ENCODE data around the gene TENM4.
"Not testable (repeated sequence)": the region's sequence is repeated elsewhere in the genome, so short reads cannot be mapped to it uniquely, and the experiment has no call there.

Gene TENM4

DNA sequence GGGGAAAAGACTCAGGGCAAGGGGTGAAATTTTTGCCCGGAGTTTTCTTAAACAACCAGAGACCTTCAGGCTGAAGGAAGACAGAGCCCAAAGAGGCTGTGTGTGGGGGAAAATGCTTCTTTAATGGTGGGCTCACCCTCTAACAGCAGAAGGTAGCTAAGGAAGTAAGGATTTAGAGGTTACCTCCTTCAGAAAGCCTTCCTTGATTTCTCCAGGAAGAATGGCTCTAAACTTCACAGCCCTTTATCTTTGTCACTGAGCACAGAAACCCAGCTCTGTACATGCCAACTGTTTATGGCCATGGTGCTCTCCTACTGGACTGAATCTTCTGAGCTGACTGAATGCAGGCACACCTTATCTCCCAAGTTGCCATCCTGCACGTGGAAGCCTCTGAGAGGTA, 196.0 kb downstream of the TENM4 start:
- DNase-seq (ENCODE audit: low read depth in 3 of 3) = no peak

DNA sequence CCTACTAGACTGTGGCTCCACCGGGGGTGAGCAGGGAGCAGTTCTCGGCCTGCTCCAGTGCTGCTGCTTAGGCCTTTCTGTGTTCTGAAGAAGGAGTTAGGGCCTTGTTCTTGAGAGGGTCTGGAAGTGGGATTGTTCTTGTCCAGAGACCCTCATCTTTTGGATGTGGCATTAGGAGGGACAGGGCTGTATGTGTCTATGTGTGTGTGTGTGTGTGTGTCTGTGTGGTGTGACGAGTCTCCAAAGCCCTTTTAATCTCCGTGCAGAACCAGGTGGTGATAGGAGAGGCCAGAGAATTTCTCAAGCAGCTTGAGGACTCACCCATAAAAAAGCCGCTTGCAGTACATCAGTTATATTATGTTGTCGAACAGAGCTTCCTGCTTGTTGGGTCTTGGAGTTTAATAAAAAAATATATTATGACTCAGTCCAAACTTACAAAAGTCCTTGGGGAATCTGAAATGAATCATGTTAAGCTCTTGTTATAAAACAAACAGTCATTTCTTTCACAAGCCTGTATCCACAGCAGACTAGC, 196.5 kb downstream of the TENM4 start:
- no peak for DNase-seq (ENCODE audit: low read depth in 3 of 3)

DNA sequence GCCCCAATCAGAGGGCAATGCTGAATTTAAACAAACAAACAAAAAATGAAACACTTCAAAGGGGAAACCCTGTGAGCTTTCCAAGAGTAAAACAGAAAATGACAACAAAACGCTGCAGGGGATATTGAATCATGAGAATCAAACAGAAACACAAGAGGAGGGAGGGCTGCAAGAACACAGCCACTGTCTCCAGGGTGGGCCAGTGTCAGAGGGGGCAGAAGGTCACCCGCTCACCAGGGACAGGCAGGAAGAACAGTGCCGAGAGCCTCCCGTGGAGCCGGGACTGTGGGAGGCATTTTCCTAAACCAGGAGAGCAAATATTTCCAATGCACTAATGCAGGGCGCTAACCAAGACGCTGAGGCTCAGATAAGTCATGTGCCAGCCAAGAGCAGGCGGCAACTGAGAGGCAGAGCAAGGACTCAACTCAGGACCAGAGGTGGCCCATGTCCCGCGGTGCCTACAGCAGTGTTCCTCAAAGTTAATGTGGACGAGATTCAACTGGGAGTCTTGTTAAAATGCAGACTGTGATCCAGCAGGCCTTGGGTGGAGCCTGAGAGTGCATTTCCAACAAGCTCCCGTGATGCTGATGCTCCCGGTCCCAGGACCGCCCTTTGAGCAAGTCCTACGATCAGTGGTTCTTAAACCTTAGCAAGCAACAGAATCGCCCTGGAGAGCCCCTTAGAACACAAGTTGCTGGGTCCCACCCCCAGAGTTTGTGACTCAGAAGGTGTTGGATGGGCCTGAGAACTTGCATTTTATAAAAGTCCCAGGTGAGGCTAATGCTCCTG, 197.2 kb downstream of the TENM4 start:
- no peak for DNase-seq (ENCODE audit: low read depth in 3 of 3)

DNA sequence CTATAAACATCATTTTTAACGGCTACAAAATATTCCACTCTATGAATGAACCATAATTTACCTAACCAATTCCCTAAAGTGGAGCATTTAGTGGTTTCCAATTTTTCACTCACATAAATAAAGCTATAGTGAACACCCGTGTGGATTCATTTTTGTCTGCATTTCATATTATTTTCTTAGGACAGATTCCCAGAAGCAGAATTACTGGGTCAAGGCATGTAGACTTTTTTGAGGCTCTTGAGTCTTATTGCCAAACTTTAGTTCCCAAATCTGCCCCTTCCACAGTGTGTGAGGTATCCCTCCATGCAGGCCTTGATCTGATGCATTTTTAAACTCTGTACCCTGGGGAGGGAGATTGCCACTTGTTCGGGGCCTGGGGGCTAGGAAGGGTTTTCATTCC, 198.2 kb downstream of the TENM4 start:
- no peak for DNase-seq (ENCODE audit: low read depth in 3 of 3)

DNA sequence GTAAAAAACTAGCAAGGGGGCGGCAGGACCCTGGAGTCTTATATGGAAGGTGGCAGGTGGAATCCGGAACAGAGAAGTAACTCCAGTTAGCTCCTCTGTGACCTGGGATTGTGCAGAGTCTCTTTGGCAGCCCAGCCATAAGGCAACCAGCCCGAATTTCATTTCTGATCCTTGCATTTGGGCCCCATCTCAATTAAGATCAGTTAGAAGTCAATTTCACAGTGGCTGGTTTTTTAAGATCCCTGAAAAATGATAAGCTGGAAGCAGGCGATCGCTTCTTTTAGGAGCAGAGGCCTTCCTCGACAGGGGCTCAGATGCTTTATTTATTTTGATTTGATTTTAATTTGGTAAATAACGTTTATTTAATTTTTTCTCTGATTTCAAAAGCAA, 199.0 kb downstream of the TENM4 start:
- no peak for DNase-seq (ENCODE audit: low read depth in 3 of 3)

DNA sequence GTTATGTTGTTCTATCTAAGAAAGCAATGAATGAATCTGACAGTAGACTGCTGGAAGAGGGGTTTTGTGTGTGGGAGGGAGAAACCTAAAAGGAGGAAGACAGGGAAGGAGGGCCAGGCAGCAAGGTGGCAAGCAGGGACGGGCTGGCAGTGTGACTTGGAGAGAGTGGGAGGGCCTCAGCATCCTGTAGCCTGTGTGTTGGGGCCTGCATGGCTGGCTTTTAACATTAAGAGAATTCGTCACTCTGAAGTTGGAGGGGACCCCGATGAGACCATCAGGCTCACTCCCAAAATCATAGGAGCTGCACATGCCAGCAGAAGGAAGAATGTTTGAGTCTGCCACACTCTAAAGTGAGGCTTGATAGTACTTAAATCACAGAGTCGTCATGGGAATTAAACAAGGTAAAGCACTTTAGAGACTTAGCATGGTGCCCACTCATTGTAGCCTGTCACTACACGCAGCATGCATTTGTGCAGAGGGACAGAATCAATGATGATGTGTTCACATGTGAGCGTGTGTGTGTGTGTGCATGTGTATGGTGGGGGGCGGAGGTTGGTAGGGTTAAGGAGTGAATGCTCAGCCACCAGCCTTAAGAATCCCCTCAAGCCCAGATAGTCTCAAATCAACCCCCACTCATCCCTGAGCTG, 199.5 kb downstream of the TENM4 start:
- no peak for DNase-seq (ENCODE audit: low read depth in 3 of 3)

DNA sequence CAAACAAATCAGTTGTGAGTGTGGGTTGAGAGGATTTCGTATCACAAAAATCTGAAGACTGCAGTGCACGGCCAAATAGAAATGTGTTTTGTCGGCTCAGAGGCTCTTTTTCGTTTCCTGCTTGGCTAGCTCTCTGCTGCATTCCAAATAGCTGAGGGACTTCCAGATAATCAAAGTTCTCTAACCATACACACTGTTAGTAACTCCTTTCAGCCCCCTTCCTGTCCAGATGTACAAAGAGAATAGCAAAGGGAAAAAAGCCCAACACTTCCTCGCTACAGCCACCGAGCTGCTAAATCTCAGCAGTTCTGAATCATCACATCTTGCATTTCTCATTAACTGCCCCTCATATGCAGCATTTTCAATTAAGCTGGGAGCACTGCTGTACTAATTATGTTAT, 203.1 kb downstream of the TENM4 start:
- no peak for DNase-seq (ENCODE audit: low read depth in 3 of 3)

DNA sequence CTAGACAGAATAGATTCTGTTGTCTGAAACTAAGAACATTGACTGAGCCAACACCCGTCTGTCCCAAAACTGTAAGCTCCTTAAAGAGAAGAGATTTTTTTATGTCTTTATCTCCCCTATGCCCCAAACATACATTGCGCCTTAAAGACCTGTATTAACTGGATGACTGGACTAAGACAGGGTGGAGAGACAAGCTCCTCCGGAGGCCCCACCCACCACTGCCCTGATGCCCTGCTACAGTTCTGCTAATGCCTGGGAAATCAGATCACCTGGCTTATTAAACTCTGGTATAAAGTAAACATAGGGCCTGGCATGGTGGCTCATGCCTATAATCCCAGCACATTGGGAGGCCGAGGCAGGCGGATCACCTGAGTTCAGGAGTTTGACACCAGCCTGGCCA, 203.7 kb downstream of the TENM4 start:
- no peak for DNase-seq (ENCODE audit: low read depth in 3 of 3)

DNA sequence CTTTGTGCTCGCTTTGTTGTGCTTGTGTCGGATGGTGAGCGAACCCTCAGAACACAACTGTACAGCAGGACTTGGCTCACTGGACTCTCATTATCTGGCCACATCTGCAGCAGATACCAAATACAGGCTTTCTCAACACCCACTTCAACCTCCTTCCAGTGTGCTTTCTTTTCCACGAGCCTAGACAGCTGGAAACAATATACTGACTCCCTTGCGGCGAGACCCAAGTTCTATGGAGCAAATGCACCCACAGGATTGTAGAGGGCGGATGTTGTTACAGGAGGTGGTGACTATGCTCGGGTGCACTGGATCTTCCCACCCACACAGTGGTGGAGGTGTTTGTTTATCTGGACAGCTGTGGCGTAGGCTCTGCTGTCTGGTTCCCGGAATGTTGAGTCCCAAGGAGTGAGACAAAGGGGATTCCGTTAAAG, 204.3 kb downstream of the TENM4 start:
- no peak for DNase-seq (ENCODE audit: low read depth in 3 of 3)

DNA sequence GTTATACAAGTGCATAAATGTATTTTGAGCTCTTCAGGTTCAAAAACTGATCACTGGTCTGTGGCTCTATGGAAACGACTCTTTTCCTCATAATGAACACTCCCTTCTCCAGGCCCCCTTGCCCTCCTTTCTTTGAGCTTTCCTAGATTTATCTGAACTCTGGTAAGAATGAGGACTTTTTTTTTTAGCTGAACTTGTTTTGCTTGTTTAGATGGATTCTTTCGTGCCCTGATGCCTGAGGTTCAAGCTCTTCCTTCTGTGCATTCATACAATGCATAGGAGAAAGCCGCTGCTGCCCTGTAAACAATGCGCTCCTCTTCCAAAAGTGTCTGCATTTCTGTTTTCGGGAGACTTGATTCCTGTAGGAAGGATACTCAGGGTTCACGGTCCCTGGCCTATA, 205.1 kb downstream of the TENM4 start:
- no peak for DNase-seq (ENCODE audit: low read depth in 3 of 3)

DNA sequence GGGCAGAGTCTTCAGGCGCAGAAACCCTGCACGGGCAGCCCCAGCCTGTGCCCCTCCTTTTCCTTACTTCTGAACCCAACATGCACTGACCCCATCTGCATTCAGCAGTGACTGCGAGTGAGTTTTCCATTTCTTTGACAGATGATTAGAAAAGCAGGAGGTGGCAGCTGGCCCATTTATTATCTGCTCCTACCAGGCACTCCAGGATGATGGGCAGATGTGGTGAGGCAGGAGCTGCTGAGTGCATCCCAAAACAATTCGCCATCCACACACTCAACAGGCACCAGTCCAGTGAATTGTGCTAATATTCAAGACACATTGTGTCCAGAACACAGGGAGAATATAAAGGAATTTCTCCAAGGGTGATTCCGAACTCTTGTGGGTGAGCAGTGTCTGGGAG, 208.5 kb downstream of the TENM4 start:
- no peak for DNase-seq (ENCODE audit: low read depth in 3 of 3)

DNA sequence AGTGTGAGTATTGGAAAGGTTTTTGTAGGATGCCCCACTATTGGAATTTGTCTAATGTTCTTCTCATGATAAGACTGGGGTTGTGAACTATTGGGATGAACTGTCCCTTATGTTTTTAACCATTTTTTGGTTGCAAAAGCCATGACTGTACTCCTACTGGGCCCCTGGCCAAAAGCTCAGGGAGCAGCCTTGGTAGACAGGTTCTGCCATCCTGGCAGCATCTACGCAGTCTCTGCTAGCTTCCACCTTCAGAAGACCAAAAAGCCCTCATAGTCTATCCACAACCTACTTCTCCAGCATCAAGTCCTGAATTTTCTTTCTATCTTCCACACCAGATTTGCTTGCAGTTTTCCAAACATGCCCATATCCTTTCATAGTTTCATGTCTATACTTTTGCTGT, 211.8 kb downstream of the TENM4 start:
- DNase-seq (ENCODE audit: low read depth in 3 of 3) = no peak

DNA sequence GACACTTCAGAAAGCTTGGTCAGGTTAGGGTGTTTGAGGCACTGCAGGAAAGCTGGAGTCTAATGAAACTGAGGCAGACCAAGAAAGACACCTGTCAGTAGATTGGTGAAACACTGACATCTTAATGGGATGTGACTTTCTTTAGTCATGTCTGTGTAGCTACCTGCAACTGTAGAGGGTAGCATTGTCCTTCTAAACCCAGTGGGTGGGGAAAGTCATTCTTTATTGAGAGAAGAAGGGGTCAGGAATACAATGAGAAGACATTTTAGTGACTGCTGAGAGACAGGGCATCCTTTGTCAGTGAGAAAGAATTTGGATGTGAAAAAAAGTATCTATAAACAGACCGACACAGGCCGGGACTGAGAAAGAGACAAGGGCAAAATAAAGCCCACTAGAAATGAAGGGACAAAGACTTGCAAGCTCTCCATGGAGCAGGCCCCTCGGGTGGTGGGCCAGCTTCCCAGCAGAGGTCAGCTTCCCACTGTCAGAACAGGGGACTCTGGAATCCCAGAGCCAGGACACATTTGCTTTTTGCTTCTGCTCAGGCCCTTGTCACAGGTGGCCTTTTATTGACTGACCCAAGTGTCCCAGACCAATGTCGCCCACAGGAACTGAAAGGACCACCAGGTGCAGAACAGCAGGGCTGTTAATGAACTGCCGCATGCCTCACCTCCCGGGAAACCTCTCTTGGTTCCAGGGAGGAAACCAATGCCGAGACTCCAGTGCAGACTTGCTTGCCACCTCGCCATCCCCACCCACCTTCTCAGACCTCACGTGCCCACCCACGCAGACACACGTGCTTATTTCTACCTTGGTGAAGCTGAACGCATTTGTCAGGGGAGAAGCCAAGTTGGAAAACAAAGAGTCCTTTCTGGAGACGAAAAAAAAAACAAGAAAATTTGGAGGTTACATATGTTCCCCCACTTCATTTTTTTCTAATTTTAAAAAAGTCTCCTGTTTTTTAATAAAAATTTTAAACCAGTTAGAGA, 212.8 kb downstream of the TENM4 start:
- DNase-seq (ENCODE audit: low read depth in 3 of 3) = no peak

DNA sequence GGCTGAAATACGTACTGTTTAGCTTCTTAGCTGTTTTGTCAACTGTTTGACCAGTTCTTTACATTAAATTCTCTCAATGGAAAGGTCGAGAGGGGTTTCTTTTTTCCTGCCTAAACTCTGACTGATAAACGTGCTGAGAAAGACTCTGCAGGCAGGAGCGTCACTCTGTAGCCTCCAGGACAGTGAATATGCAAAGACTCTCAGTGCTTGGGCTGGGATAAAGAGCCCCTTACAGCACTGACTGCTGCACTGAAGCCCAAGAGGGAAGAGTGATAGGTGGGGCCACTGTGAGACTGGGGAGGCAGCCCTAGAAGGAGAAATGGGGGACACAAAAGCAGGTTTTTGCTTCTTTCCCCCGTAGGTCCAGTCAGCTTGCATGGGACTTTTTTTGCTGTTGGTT, 213.5 kb downstream of the TENM4 start:
- no peak for DNase-seq (ENCODE audit: low read depth in 3 of 3)

DNA sequence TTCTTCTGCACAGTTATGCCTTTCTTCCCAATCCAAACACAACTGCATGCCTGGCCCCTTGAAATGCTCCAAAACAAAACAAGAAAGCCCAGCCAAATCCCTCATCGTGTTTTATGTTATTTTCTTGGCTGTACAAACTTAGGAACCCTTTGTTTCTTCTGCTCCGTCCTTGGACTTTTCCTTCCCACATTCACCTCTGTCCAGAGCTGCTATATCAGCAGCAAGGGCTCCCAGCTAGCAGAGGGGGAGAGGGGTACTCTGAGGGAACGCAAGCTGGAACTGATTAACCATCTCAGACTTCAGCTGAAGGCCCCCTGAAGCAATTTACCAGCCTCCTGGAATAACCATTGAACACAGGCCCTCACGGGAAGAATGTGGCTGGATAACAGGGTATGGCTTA, 214.7 kb downstream of the TENM4 start:
- DNase-seq (ENCODE audit: low read depth in 3 of 3) = no peak

DNA sequence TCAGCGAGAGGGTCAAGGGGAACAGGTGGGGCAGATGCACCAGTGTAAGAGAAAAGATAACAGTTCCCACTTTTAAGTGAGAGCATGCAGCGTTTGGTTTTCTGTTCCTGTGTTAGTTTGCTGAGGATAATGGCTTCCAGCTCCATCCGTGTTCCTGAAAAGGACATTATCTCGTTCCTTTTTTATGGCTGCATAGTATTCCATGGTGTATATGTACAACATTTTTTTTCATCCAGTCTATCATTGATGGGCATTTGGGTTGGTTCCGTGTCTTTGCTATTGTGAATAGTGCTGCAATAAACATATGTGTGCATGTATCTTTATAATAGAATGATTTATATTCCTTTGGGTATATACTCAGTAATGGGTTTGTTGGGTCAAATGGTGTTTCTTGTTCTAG, 218.7 kb downstream of the TENM4 start:
- not testable (repeated sequence) for DNase-seq (ENCODE audit: low read depth in 3 of 3)

DNA sequence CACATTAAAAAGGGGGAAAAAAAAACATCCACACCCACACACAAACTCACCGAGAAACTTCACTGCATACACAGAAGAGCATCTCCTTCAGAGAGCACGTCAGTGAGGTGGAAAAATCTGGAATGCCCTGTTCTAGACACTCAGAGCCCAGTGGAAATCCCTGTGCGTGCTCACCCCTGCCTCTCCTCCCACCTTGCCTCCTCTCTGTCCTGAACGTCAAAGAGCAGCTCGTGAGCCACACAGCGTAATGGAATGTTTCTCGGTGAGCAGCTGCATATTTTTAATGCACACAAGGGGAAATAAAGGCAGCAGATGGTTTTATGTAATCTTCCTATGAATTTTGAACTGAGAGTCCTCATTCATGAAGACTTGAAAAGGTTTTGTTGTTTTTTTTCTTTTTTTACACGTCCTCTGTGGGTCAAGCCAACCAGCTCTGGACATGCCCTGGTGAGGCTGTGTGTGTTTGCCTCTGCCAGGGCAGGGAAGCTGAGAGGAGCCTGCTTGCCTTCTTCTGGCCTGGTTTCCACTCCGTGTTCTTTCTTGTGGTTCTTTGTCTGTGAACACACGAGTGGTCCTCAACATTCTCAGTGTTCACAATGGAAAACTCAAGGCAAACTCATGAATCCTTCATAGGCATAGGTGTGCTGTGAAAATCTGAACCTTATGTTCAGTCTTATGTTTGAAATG, 219.2 kb downstream of the TENM4 start:
- DNase-seq (ENCODE audit: low read depth in 3 of 3) = no peak

DNA sequence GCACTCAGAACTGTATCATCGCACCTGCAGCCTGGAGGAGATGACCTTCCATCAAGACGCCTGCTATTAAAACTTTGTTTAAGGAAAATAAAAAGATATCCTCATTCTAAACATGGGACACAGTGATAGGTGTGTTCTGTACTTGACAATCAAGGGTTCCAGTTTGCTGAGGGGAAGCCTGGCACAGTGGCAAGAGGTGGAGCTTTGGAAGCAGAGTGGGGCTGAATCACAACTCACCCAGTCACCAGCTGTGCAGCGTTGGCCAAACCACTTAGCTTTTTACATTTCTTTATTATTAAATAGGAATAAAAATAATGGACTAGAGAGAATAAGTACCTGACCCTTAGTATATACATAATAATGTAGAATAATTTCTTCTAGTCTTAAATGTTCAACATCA, 220.7 kb downstream of the TENM4 start:
- DNase-seq (ENCODE audit: low read depth in 3 of 3) = no peak

DNA sequence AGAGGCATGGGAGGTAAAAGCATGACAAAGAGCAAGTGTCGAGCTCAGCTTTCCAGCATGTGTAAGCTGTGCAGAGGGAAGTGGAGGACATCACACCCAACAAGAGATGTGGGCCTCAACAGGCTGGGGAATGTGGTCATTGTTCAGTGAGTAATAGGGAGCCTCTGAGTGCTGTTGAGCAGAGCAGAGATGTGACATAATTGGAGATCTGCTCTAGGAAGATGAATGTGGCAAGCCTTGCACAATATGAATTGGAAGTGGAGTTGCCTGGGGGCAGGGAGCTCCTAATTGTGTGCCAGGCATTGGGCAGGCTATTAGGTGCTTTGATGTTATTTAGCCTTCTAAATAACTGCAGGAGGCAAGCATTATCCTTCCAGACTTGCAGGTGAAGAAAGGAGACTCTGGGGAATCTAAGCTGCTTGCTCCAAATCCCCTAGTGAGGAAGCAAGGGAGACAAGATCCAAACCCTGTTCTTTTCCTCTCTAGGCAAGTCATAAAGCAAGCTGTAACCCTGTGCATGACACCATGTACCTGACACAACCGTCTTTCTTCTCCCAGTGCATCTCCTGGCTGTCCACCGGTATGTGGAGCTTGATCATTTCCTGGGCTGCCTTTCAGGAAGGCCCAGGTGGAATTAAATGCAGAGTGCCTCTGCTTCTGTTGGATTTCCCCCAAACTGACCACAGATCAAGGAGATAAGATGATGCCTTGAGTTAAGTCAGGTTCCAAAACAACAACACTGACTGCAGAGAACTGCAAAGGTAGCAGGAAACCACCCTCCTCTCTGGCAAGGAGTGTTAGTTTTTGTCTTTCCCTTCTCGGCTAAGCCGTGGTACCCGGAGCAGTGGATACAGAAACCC, 221.4 kb downstream of the TENM4 start:
- DNase-seq (ENCODE audit: low read depth in 3 of 3) = no peak

DNA sequence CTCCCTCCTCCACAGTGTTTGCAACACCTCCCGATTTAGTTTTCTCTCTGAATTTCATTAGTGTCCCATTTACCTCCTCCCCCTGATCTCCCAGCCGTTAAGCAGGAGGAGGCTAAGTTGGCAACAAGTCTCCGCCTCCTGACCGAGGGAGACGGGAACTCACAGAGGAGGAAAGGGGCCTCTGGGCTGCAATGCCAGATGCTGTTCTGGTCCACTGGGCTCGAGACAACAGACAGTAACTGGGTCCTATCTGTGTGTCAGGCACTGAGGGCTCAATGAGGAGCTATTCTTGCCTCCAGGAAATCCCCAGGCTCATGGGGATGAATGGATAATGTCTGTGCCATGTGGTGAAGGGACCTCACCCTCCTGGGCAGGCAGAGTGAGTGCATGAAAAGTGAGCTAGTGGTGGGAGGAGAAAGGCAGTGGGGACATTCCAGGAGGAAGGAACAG, 228.1 kb downstream of the TENM4 start:
- no peak for DNase-seq (ENCODE audit: low read depth in 3 of 3)

Measured in stimulated activated CD4-positive, alpha-beta T cell treated with anti-CD3 and anti-CD28 coated beads, TNF-alpha, amount 100 ng/mL, for 24 hours (primary cell).